GM18873 (cell line): Measurements from ENCODE around the gene ABCB10.
"Not testable (repeated sequence)": the region's sequence is repeated elsewhere in the genome, so short reads cannot be mapped to it uniquely, and the experiment has no call there.

Experiments
- ATAC-seq: cut with Tn5 transposase; IDR thresholded peaks from one replicate; pipeline ENCODE4 v1.9.1; 2021; ENCODE audit warnings: mild to moderate bottlenecking, moderate library complexity, moderate number of reproducible peaks; ENCODE audit not compliant: unreplicated experiment, low FRiP score

ABCB10 gene

GRCh38 chr1:229558460-229559335 lies at the start of gene ABCB10:
TSS of gene ABCB10 (minus strand) at chr1:229558707. CDS start at chr1:229558652, 55 bp downstream.
- ATAC-seq: peak; percentile 83

GRCh38 chr1:229607370-229607769 lies 48.9 kb upstream of the ABCB10 start:
- ATAC-seq: no peak

- no peak for ATAC-seq
Observed at GRCh38 chr1:229603371-229604005, 45.0 kb upstream of the ABCB10 start.

DNA sequence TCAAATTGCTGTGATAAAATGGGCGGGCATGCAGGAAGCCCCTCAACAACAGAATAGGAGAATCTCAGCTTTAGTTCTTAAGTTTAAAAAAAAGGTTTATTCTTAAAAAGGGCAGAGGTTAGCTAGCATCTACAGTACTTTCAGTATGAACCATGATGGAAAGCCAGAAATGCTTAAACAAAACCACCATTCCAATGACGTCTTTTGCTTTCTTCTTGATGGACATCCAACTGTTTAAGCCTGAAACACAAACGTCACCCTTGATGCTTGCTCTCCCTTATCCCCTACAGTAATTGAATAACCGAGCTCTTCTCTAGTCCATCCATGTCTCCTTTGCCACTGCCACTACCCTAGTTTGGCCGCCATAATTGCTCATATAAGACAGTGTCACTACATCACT lies 41.7 kb upstream of the ABCB10 start:
- no peak for ATAC-seq

- ATAC-seq: no peak
Observed at GRCh38 chr1:229599218-229599954, 40.9 kb upstream of the ABCB10 start.

DNA sequence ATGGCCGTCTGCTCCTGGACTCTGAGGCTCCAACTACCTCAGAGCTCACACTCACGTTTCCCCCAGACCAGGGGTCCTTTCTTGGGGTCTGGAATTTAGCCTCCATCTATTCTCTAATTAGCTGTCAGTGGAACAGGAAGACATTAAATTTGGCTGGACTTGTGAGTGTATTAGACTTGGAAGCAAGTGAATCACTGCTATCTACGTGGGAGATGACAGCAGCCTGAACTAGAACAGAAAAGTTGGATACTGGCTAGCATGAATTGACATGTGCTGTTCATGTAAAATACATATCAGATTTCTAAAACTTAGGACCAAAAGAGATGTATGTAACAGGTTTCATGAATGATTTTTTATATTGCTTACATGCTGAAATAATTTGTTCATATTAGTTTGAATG lies 39.4 kb upstream of the ABCB10 start:
- ATAC-seq: no peak

- ATAC-seq: no peak
Observed at GRCh38 chr1:229596925-229597699, 38.6 kb upstream of the ABCB10 start.

DNA sequence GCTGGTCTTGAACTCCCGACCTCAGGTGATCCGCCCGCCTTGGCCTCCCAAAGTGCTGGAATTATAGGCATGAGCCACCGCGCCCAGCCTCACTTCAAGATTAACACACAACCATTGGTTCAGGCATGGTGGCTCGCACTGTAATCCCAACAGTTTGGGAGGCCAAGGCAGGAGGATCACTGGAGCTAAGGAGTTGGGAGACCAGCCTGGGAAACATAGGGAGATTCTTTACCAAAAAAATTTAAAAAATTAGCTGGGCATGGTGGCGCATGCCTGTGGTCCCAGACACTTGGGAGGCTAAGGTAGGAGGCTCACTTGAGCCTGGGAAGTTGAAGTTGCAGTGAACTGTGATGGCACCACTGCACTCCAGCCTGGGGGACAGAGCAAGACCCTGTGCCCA lies 37.4 kb upstream of the ABCB10 start:
- ATAC-seq: not testable (repeated sequence)

GRCh38 chr1:229594227-229595008 lies 35.9 kb upstream of the ABCB10 start:
- no peak for ATAC-seq

DNA sequence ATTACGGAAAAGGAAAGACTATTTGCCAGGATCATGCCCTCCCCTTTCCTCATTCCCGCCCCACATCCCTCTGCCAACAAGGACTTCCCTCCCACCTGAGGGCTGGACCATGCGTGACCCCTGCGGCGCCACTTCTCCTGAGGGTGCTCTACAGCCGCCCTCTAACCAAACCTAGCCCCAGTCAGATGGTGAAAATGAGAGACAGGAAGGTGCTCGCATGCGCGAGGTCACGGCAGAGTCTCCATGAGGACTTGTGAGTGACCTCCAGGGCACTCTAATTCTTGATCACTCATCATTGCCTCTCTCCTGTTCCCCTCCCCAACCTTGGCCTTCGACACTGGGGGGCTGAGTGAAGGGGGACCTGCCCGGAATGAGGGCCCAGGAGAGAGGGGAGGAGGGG lies 35.3 kb upstream of the ABCB10 start:
- no peak for ATAC-seq

DNA sequence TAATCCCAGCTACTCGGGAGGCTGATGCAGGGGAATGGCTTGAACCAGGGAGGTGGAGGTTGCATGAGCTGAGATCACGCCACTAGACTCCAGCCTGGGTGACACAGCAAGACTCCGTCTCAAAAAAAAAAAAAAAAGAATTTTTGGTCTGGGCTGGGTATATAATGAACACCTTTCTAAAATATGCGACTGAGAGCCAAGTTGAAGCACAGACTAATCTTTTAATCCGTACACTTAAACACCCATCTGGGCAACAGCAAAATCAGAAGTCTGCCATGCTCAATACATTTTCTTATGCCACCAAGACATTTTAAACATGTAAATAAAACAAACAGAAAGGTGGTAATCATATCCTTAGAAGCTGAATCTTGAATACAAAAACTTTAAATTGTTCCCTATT lies 31.6 kb upstream of the ABCB10 start:
- ATAC-seq: no peak

DNA sequence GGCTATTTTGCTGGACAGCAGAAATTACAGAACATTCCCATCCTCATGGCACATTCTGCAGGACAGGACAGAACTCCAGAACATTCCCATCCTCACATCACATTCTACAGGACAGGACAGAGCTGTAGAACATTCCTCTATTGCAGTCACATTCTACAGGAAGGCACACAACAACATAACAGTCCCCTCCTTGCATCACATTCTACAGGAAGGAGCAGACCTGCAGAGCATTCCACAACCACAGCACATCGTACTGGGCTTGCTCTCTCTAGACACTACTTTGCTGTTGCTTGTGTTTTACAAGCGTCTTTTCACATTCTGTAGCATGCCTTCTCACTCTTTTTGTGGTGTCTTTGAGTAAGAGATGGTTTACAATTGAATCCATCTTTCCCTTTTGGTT lies 26.8 kb upstream of the ABCB10 start:
- ATAC-seq: no peak

GRCh38 chr1:229582715-229583114 lies 24.2 kb upstream of the ABCB10 start:
- ATAC-seq: no peak

DNA sequence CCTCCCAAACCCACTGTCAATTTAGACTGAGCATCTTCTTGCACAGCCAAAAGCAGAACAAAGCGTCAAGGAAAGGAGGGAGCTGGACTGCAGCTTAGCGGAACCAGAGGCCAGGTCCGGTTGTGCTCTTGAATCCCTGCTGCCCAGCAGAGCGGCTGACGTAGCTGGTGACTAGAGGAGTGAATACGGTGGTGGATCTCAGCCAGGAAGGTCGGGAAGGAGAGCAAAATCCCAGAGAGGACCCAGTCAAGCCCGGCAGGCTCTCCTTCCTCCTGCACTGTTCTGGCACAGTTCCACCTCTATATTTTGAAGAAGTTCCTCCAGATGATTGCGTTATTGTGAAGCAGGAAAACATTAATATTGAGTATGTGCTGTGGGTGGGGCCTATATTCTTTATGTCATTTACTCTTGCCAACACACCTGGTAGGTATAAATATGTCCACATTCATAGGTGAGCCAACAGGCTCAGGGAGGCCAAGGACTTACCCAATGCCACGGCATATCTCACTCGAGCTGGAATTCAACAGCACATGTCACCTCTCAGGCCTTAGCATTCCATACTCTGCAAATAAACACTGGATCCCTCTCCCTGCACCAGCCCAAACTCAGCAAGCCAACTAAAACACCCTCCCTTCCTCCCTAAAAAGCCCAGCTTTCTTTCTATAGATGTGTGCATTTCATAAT lies 23.6 kb upstream of the ABCB10 start:
- no peak for ATAC-seq

DNA sequence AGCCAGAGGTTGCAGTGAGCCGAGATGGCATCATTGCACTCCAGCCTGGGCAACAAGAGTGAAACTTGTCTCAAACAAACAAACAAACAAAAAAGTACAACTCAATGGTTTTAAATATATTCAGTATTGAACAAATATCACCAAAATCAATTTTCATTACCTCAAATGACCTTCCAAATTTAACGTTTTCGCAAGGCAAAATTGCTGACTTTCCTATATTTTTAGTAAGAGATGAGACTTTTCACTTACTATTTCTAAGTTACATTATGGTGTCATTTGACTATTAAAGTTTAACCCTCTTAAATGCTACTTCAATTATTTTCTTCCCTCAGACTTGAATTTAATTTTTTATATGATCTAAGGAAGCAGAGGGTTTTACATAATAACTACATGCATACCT lies 23.0 kb upstream of the ABCB10 start:
- no peak for ATAC-seq

DNA sequence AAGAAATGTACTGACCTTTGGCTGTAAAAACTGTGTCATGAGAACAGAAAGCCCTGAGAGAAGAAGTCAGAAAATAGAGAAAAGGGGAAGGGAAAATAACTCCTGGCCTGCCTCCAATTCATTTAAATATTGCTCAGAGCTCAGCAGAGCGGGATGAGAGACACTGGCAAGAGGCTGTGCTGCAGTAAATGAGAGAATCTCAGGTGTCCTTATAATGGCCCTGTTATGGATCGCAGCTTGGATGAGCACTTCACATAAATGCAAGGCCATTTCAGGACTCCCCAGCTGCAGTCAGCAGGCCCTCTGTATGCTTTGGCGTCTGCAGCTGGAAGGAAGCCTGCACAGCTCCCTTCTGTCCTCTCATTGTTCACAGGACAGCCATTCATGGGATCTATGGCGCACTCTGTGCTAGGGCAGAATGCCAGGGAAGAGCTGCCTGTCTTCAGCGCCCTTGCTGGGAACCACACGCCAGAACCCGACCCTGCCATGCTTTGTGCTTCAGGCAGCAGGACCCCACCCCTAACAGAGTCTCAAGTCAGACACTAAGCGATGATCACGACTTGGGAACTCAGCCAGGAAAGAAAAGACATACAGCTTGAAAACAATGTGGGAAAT lies 20.7 kb upstream of the ABCB10 start:
- no peak for ATAC-seq

- ATAC-seq: no peak
Observed at GRCh38 chr1:229578168-229579058, 19.9 kb upstream of the ABCB10 start.
